Measurements from ENCODE around the gene ARHGAP18.

ARHGAP18 gene

DNA sequence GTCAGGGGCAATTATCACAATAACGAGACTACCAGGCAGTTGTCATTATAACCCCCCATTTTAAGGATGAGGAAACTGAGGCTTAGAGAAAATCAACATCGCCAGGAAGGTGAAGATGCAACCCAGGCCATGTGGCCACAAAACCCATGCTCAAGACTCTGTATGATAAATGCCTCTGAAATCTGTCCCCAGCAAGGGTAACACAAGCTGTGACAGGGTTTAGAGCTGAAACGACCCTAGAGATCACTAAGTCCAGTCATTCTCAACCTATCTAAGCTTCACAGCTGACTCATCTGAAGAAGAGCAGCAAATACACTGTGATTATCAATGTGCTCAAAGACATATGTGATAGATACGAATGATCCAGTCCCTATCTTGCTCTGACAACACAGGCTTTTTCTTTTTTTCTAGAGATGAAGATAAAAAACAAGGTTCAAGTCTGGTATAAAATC, 47.0 kb downstream of the ARHGAP18 start:
- H3K9me3 Mint-ChIP-seq: no peaks in the 10 kb centered on the region
- H3K36me3 Mint-ChIP-seq: peaks cover 12% of the 10 kb centered on the region
- CTCF ChIA-PET: interaction anchor here (0.7 to 1.2 kb wide), 3 partner anchors 9 to 67 kb away, joined by 3 read pairs; no protein-coding TSS in a partner anchor
- H3K4me1 Mint-ChIP-seq: peaks cover 24% of the 10 kb centered on the region
- H3K4me3 Mint-ChIP-seq: no peak overlapping the region
- H3K27me3 Mint-ChIP-seq: peaks cover 4% of the 10 kb centered on the region
- H3K27ac Mint-ChIP-seq: no peak overlapping the region
- DNase-seq: no peak

DNA sequence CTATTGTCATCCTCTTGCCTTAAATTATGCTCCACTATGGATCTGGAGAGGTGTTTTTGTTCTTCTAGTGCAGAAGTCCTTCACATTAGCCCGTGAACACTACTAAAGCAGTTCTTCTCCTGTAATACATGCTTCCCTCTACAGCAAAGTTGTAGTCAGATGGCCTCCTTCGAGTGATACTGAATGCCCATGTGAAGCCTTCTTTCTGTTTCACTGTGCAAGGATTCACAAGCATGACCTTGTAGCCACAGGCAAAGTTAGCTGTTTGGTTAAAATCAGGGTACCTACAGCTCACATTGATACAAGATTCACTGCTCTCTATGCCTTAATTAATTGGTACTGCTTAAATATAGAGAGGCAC, 47.6 kb downstream of the ARHGAP18 start:
- CTCF ChIA-PET: interaction anchor here (0.7 to 1.2 kb wide), 2 partner anchors 9 to 65 kb away, joined by 3 read pairs; no protein-coding TSS in a partner anchor
- no peak overlapping the region for H3K27ac Mint-ChIP-seq
- peaks cover 12% of the 10 kb centered on the region for H3K36me3 Mint-ChIP-seq
- peaks cover 21% of the 10 kb centered on the region for H3K4me1 Mint-ChIP-seq
- no peaks in the 10 kb centered on the region for H3K9me3 Mint-ChIP-seq
- H3K4me3 Mint-ChIP-seq: no peak overlapping the region
- DNase-seq: no peak
- peaks cover 4% of the 10 kb centered on the region for H3K27me3 Mint-ChIP-seq

DNA sequence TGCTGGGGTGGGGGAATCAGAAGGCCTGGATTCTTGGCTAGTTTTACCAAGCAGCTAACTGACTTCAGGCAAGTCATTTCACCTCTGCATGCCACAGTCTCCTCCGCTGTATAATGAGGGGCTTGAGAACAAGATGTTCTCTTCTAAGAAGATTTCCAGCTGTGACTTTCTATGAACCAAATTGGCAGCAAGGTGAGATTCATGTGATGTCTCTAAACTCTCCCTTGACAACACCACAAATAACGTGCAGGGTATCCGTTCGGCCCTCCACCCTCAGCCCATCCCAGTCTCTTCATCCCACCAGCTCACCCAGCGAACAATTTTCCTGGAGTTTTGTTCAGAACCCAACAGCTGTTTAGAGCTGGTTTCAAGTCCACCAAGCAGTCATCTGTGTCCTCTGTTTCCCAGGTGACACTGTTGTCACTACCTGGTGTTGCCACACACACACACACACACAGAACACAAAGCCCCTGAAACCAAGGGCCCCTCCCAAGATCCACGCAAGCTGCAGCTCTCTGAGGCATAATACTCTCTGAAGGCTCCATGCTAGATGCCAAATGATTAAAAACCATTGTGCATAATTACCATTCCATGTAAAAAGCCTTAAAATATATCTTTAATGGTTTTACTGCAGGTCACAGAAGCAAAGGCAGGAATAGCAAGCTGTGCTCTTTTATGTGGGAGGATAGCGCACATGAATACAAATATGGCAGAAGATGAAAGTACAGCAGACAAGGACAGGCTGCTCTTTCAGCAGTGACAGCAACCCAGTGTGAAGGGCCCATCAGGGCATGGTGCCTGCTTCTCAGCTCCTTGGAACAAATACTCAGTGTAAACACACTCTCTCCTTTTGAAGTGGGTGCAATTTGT, 48.2 kb downstream of the ARHGAP18 start:
- Mint-ChIP-seq H3K4me1 (peaks cover 20% of the 10 kb centered on the region), H3K27me3 (peaks cover 4% of the 10 kb centered on the region), H3K27ac (no peak overlapping the region), H3K36me3 (peaks cover 12% of the 10 kb centered on the region), H3K9me3 (no peaks in the 10 kb centered on the region), H3K4me3 (no peak overlapping the region)
- CTCF ChIA-PET: interaction anchor here (0.7 to 1.2 kb wide), 5 partner anchors 60 to 162 kb away, joined by 3 to 5 read pairs (median 3); no protein-coding TSS in a partner anchor
- DNase-seq: no peak

DNA sequence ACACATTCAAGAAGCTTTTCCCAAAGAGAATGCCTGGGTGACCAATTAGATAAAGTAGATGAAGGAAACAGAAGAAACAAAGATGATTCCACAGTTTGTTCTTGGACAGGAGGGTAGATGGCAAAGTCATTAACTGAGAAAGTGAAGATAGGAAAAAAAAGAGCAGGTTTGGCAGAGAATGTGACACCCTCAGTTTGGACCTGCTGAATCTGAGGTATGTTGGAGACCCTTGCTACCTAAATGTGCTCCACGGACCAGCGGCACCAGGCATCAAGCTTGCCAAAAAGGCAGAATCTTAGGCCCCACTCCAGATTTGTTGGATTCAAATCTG, 49.7 kb downstream of the ARHGAP18 start:
- H3K27ac Mint-ChIP-seq: no peak overlapping the region
- DNase-seq: no peak
- CTCF ChIA-PET: no interaction called here
- no peaks in the 10 kb centered on the region for H3K9me3 Mint-ChIP-seq
- H3K36me3 Mint-ChIP-seq: peaks cover 10% of the 10 kb centered on the region
- no peaks in the 10 kb centered on the region for H3K27me3 Mint-ChIP-seq
- H3K4me3 Mint-ChIP-seq: no peak overlapping the region
- H3K4me1 Mint-ChIP-seq: peaks cover 19% of the 10 kb centered on the region

DNA sequence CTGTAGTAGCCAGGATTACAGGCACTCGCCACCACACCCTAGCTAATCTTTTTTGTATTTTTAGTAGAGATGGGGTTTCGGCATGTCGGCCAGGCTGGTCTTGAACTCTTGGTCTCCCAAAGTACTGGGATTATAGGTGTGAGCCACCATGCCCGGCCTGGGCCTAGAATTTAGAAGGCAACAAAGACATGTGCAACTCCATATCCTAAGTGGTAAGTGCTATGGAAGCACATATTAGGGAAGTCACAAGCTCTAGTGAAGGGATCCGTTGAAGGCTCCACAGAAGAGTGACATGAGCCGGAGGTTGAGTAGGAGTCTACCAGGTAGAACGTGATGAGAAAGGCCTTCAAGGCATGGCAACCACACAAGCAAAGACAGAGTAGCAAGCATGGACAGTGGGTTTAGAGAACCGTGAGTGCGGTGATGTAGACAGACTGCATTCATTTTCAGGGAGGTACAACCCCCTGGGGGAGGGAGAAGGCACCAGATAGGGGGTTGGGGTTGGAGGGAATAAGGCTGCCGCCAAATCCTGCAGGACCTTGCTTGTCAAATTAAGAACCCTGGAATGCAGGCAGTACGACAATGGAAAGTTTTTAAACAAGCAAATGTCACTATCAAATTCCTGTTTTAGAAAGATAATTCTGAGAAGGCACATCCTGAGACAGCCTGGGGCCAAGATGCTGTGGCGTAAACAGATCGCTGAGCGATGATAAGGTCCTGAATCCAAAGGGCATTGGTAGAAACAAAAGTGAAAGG, 50.2 kb downstream of the ARHGAP18 start:
- Mint-ChIP-seq H3K9me3 (no peaks in the 10 kb centered on the region), H3K27ac (no peak overlapping the region), H3K4me3 (no peak overlapping the region), H3K36me3 (peaks cover 11% of the 10 kb centered on the region), H3K4me1 (peaks cover 20% of the 10 kb centered on the region), H3K27me3 (no peaks in the 10 kb centered on the region)
- CTCF ChIA-PET: no interaction called here
- DNase-seq: no peak

DNA sequence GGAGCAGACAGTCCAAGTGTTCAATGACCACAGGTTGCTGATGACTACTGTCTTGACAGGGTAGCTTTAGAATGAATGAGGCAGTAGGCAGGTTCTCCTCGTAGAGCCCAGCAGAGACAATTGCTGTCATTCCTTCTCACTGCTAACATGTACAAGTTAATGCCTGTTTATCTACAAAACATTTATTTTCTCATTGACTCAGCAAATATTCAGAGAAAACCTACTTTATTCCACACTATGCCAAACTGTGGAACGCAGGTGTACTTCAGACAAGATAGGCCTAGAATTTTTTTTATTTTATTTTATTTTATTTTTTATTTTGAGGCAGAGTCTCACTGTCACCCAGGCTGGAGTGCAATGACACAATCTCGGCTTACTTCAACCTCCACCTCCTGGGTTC, 50.8 kb downstream of the ARHGAP18 start:
- Mint-ChIP-seq H3K27me3 (no peaks in the 10 kb centered on the region), H3K36me3 (peaks cover 8% of the 10 kb centered on the region), H3K4me3 (no peak overlapping the region), H3K27ac (no peak overlapping the region), H3K4me1 (peaks cover 17% of the 10 kb centered on the region), H3K9me3 (no peaks in the 10 kb centered on the region)
- CTCF ChIA-PET: no interaction called here
- DNase-seq: no peak

DNA sequence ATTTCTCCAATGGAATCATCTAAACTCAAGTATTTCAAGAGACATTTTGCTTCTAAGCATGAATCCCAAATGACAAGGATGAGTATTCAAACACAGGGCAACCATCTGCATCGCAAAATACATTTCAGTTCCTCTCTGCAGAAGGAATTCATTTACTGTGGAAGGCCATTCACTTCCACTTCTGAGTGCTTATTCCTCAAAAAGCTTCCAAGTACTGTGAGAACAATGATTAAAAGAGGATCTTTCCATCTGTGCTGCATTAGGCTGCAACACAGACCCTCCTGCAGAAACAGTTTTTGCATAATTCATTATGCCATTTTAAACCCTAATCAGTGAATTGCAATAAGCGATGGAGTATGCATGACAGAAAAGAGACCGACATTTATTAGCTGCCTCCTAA, 52.5 kb downstream of the ARHGAP18 start:
- no peaks in the 10 kb centered on the region for H3K9me3 Mint-ChIP-seq
- DNase-seq: no peak
- H3K27ac Mint-ChIP-seq: no peak overlapping the region
- peaks cover 8% of the 10 kb centered on the region for H3K36me3 Mint-ChIP-seq
- H3K4me1 Mint-ChIP-seq: peaks cover 17% of the 10 kb centered on the region
- CTCF ChIA-PET: no interaction called here
- H3K27me3 Mint-ChIP-seq: no peaks in the 10 kb centered on the region
- H3K4me3 Mint-ChIP-seq: no peak overlapping the region

DNA sequence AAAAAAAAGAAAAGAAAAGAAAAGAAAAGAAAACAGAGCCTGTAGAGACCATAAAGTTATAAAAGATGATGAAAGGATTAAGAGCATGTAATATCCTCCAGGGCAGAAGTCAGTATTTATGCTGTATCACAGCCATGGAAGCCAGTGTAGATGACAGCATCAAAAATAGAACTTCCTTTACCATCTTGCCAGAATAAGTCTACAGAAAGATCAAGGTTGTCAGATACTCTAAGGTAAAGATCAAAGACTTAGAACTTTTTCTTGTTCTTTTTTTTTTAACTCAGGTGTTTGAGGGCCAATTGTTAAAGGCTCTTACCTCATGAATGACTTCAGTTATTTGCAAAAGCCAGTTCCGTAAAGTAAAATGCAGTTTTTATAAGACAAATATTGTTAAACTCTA, 54.6 kb downstream of the ARHGAP18 start:
- Mint-ChIP-seq H3K27me3 (no peaks in the 10 kb centered on the region), H3K4me1 (peaks cover 29% of the 10 kb centered on the region), H3K27ac (no peak overlapping the region), H3K4me3 (no peak overlapping the region), H3K36me3 (peaks cover 6% of the 10 kb centered on the region), H3K9me3 (no peaks in the 10 kb centered on the region)
- no peak for DNase-seq
- CTCF ChIA-PET: no interaction called here

DNA sequence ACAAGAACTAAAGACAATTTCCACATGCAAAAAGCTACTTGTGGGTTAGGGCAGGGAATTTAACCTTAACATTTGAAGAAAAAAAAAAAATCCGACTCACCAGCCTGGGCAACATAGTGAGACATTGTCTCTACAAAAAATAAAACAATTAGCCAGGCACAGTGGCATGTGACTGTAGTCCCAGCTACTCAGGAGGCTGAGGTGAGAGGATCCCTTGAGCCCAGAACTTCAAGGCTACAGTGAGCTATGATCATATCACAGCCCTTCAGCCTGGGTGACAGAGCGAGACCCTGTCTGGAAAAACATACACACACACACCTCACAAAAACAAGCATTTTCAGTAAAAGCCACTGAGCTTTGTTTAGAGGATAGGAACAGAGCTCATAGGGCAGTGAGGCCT, 56.2 kb downstream of the ARHGAP18 start:
- Mint-ChIP-seq H3K36me3 (peaks cover 1% of the 10 kb centered on the region), H3K9me3 (no peaks in the 10 kb centered on the region), H3K27ac (no peak overlapping the region), H3K4me3 (no peak overlapping the region), H3K4me1 (peaks cover 26% of the 10 kb centered on the region), H3K27me3 (no peaks in the 10 kb centered on the region)
- no peak for DNase-seq
- CTCF ChIA-PET: no interaction called here

DNA sequence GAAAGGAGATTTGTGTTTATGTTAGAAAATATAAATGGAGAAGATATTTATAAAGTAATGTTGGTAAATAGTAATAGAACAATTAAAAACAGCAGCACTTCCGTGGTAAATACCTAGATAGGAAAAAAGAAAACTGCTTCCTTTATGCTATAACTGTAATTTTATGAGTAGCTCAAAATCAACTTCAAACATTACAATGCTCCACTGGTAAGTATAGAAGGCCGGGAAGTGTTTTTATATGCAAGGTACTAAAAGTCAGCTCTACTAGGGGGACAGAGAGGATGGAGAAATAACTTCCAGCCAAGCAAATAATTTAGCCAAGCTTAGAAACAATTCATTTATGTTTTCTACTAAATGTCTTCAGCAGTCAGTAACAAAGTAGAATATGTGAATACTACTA, 56.7 kb downstream of the ARHGAP18 start:
- CTCF ChIA-PET: no interaction called here
- Mint-ChIP-seq H3K4me1 (peaks cover 27% of the 10 kb centered on the region), H3K9me3 (no peaks in the 10 kb centered on the region)

DNA sequence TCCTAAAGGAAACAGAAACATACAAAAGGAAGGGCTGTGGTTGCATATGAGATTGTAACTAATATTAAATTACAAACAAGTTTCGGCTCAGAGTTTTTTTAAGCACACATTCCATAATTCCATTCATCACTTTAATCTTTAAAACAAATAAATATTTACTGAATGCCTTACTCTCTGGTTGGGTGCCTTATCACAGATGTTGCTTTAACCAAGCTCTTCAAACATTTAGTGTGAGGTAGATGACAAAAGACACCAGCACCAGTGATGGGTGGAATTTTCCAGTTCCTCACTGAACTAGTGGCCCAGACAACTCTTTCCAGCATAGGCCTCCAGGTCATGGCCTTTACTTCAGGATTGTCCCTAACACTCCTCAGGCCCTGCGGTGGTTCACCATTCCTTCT, 58.7 kb downstream of the ARHGAP18 start:
- H3K4me1 Mint-ChIP-seq: peaks cover 27% of the 10 kb centered on the region
- DNase-seq: no peak
- no peaks in the 10 kb centered on the region for H3K9me3 Mint-ChIP-seq
- no peaks in the 10 kb centered on the region for H3K27me3 Mint-ChIP-seq
- H3K36me3 Mint-ChIP-seq: peaks cover 1% of the 10 kb centered on the region
- CTCF ChIA-PET: no interaction called here
- H3K4me3 Mint-ChIP-seq: no peak overlapping the region
- no peak overlapping the region for H3K27ac Mint-ChIP-seq

More for the DNA sequence above, 56.7 kb downstream of the ARHGAP18 start:
- Mint-ChIP-seq H3K36me3 (peaks cover 1% of the 10 kb centered on the region), H3K4me3 (no peak overlapping the region), H3K27me3 (no peaks in the 10 kb centered on the region), H3K27ac (no peak overlapping the region)
- DNase-seq: no peak

DNA sequence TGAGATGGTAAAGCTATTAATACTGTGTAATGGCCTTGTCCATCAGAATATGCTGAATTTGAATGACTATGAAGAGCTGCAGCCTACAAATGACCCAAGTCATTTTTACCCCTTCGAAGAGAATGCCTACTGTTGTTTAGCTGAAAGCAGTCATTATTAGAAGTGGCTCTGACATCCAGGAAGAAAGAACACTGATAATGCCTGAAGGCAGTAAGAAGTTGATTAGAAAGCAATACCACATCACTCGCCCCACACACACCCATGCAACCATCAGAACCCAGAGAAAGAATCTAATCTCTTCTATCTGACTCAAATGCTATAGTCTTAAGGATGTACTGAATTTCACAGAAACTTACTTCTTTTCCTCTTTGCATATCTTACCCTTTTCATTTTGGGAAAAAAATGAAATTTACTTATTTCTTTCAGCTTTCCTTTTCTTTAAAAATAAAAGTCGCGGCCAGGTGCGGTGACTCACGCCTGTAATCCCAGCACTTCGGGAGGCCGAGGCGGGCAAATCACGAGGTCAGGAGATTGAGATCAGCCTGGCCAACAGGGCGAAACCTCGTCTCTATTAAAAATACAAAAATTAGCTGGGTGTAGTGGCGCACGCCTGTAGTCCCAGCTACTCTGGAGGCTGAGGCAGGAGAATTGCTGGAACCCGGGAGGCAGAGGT, 61.0 kb downstream of the ARHGAP18 start:
- Mint-ChIP-seq H3K27ac (no peak overlapping the region), H3K4me3 (no peak overlapping the region), H3K4me1 (peaks cover 18% of the 10 kb centered on the region), H3K9me3 (no peaks in the 10 kb centered on the region), H3K27me3 (no peaks in the 10 kb centered on the region), H3K36me3 (no peaks in the 10 kb centered on the region)
- no peak for DNase-seq
- CTCF ChIA-PET: no interaction called here

DNA sequence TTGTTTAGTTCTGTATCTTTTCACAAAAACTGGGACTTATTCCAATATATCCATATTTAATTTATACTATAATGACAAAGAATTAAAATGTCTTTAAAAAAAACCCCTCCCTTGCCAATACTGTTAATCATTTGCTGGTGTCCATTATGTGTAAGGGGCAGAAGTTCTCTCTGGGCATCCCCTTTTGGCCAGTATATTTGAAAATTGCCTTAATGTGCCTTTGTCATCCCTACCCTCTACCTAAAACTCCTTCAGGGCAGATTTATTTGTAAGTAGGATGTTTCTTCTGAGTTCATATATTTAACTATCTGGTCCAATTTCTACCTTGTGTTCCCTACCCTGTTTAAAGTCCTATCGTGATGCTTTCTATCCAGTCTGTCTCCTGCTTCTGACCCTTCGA, 62.9 kb downstream of the ARHGAP18 start:
- no peak overlapping the region for H3K4me3 Mint-ChIP-seq
- no peak overlapping the region for H3K27ac Mint-ChIP-seq
- DNase-seq: no peak
- CTCF ChIA-PET: no interaction called here
- peaks cover 14% of the 10 kb centered on the region for H3K4me1 Mint-ChIP-seq
- no peaks in the 10 kb centered on the region for H3K27me3 Mint-ChIP-seq
- no peaks in the 10 kb centered on the region for H3K36me3 Mint-ChIP-seq
- no peaks in the 10 kb centered on the region for H3K9me3 Mint-ChIP-seq

DNA sequence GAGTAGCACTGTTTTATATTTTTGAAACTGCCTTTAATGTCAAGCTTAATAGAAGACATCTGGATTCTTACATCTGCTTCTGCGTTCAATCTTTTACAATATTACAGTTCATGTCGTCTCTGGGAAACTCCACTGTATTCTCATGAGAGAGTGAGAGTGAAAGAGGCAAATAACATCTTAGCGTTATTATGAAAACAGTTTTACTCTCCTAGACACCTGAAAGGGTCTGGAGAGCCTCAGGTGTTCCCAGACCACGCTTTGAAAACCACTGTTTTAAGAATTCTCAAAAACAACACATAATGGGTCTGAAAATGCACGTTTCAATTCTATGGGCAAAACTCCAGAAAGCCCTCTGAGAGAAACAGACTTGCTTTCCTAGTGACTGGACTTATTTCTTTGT, 63.3 kb downstream of the ARHGAP18 start:
- no peak for DNase-seq

More for the DNA sequence above, 63.3 kb downstream of the ARHGAP18 start:
- CTCF ChIA-PET: no interaction called here
- H3K4me3 Mint-ChIP-seq: no peak overlapping the region
- H3K27me3 Mint-ChIP-seq: no peaks in the 10 kb centered on the region
- H3K4me1 Mint-ChIP-seq: peaks cover 12% of the 10 kb centered on the region
- no peaks in the 10 kb centered on the region for H3K9me3 Mint-ChIP-seq
- no peak overlapping the region for H3K27ac Mint-ChIP-seq
- H3K36me3 Mint-ChIP-seq: peaks cover under 1% of the 10 kb centered on the region

All from activated naive CD4-positive, alpha-beta T cell treated with anti-CD3 and anti-CD28 coated beads, Interleukin-2, amount 10 ng/mL, durations not matched to agents 7 days and 5 days (primary cell).